ENCODE measurements around the gene P2RY2.
"Not testable (repeated sequence)": the region's sequence is repeated elsewhere in the genome, so short reads cannot be mapped to it uniquely, and the experiment has no call there.

P2RY2 gene

GRCh38 chr11:73265853-73266645, 48.0 kb downstream of the P2RY2 start:
- no peak for DNase-seq (ENCODE audit: low read depth in 1 of 2, low spot score in 1 of 2)

GRCh38 chr11:73266646-73267020, 48.6 kb downstream of the P2RY2 start:
- no peak for DNase-seq (ENCODE audit: low read depth in 1 of 2, low spot score in 1 of 2)

- no peak for DNase-seq (ENCODE audit: low read depth in 1 of 2, low spot score in 1 of 2)
Observed at GRCh38 chr11:73267122-73267846, 49.2 kb downstream of the P2RY2 start.

- DNase-seq (ENCODE audit: low read depth in 1 of 2, low spot score in 1 of 2): no peak
Observed at GRCh38 chr11:73267906-73268540, 49.9 kb downstream of the P2RY2 start.

- DNase-seq (ENCODE audit: low read depth in 1 of 2, low spot score in 1 of 2): no peak
Observed at GRCh38 chr11:73268671-73269271, 50.7 kb downstream of the P2RY2 start.

GRCh38 chr11:73269459-73270015, 51.5 kb downstream of the P2RY2 start:
- no peak for DNase-seq (ENCODE audit: low read depth in 1 of 2, low spot score in 1 of 2)

- DNase-seq (ENCODE audit: low read depth in 1 of 2, low spot score in 1 of 2): no peak
Observed at GRCh38 chr11:73270016-73270854, 52.2 kb downstream of the P2RY2 start.

- DNase-seq (ENCODE audit: low read depth in 1 of 2, low spot score in 1 of 2): no peak
Observed at GRCh38 chr11:73270855-73271477, 52.9 kb downstream of the P2RY2 start.

GRCh38 chr11:73271478-73271865, 53.4 kb downstream of the P2RY2 start:
- not testable (repeated sequence) for DNase-seq (ENCODE audit: low read depth in 1 of 2, low spot score in 1 of 2)

GRCh38 chr11:73271936-73272679, 54.0 kb downstream of the P2RY2 start, which contains the start of gene P2RY6:
P2RY6 (plus strand) TSS chr11:73272338; CDS start chr11:73296519, 24,181 bp downstream.
- no peak for DNase-seq (ENCODE audit: low read depth in 1 of 2, low spot score in 1 of 2)

- no peak for DNase-seq (ENCODE audit: low read depth in 1 of 2, low spot score in 1 of 2)
Observed at GRCh38 chr11:73272680-73273038, 54.6 kb downstream of the P2RY2 start.

GRCh38 chr11:73273222-73273895, 55.3 kb downstream of the P2RY2 start:
- DNase-seq (ENCODE audit: low read depth in 1 of 2, low spot score in 1 of 2): no peak

- DNase-seq (ENCODE audit: low read depth in 1 of 2, low spot score in 1 of 2): not testable (repeated sequence)
Observed at GRCh38 chr11:73274191-73274590, 56.1 kb downstream of the P2RY2 start.

GRCh38 chr11:73274722-73275380, 56.8 kb downstream of the P2RY2 start:
- DNase-seq (ENCODE audit: low read depth in 1 of 2, low spot score in 1 of 2): no peak

- DNase-seq (ENCODE audit: low read depth in 1 of 2, low spot score in 1 of 2): no peak
Observed at GRCh38 chr11:73275381-73275750, 57.3 kb downstream of the P2RY2 start.

GRCh38 chr11:73277467-73277866, 59.4 kb downstream of the P2RY2 start:
- no peak for DNase-seq (ENCODE audit: low read depth in 1 of 2, low spot score in 1 of 2)

GRCh38 chr11:73280626-73281025, 62.5 kb downstream of the P2RY2 start:
- DNase-seq (ENCODE audit: low read depth in 1 of 2, low spot score in 1 of 2): no peak

GRCh38 chr11:73281201-73281741, 63.2 kb downstream of the P2RY2 start:
- no peak for DNase-seq (ENCODE audit: low read depth in 1 of 2, low spot score in 1 of 2)
